Subcutaneous abdominal adipose tissue (tissue), 5 donors: Measurements from ENCODE around the gene MPLKIP.
"Not testable (repeated sequence)": the region's sequence is repeated elsewhere in the genome, so short reads cannot be mapped to it uniquely, and the experiment has no call there.

ENCODE experiments used
- H3K27ac ChIP-seq: one replicate; pipeline ENCODE4 v1.7.0; 2013; ENCODE audit warnings: low read depth, mild to moderate bottlenecking, inconsistent platforms, low read length, moderate library complexity
- H3K27me3 ChIP-seq, 5 donors: one replicate each; pipeline ENCODE4 v1.7.0; 2013; ENCODE audit warnings: low read length in 5 of 5, inconsistent platforms in 1 of 5; ENCODE audit not compliant: control insufficient read depth in 5 of 5, insufficient read depth in 4 of 5
- H3K36me3 ChIP-seq, 5 donors: one replicate each; pipeline ENCODE4 v1.7.0; 2013; ENCODE audit warnings: low read length in 5 of 5; ENCODE audit not compliant: control insufficient read depth in 5 of 5, insufficient read depth in 5 of 5
- H3K4me1 ChIP-seq, 5 donors: one replicate each; pipeline ENCODE4 v1.7.0; 2013; ENCODE audit warnings: low read length in 5 of 5, mild to moderate bottlenecking in 3 of 5, moderate library complexity in 1 of 5; ENCODE audit not compliant: control insufficient read depth in 5 of 5, insufficient read depth in 5 of 5
- H3K4me3 ChIP-seq, 5 donors: one replicate each; pipeline ENCODE4 v1.7.0; 2013; ENCODE audit warnings: low read length in 5 of 5, low read depth in 1 of 5
- H3K9ac ChIP-seq, 5 donors: one replicate each; pipeline ENCODE4 v1.7.0; 2013; ENCODE audit warnings: low read length in 5 of 5, mild to moderate bottlenecking in 4 of 5, moderate library complexity in 3 of 5
- H3K9me3 ChIP-seq, 5 donors: one replicate each; pipeline ENCODE4 v1.7.0; 2013; ENCODE audit warnings: low read length in 5 of 5; ENCODE audit not compliant: control insufficient read depth in 5 of 5
- donor health status: healthy.
- donor health status: healthy.
- donor health status: healthy.
- donor health status: healthy.
- donor health status: healthy.

MPLKIP gene

GRCh38 chr7:40156988-40157387 lies 22.6 kb upstream of the MPLKIP start:
- Histone ChIP-seq H3K4me1 (no peaks in the 10 kb centered on the region), H3K9ac (no peak overlapping the region), H3K36me3 (no peaks in the 10 kb centered on the region), H3K27me3 (no peaks in the 10 kb centered on the region), H3K9me3 (no peaks in the 10 kb centered on the region), H3K4me3 (no peak overlapping the region), H3K27ac (no peak overlapping the region)

GRCh38 chr7:40151504-40151903 lies 17.1 kb upstream of the MPLKIP start:
- Histone ChIP-seq H3K4me3 (no peak overlapping the region), H3K4me1 (no peaks in the 10 kb centered on the region), H3K9me3 (no peaks in the 10 kb centered on the region), H3K9ac (no peak overlapping the region), H3K27me3 (no peaks in the 10 kb centered on the region), H3K36me3 (no peaks in the 10 kb centered on the region), H3K27ac (no peak overlapping the region)

GRCh38 chr7:40148671-40149070 lies 14.2 kb upstream of the MPLKIP start:
- no peak overlapping the region for H3K27ac ChIP-seq
- no peaks in the 10 kb centered on the region for H3K4me1 ChIP-seq
- H3K36me3 ChIP-seq = no peaks in the 10 kb centered on the region
- no peak overlapping the region for H3K9ac ChIP-seq
- H3K27me3 ChIP-seq = no peaks in the 10 kb centered on the region
- H3K4me3 ChIP-seq = no peak overlapping the region
- H3K9me3 ChIP-seq = no peaks in the 10 kb centered on the region

GRCh38 chr7:40148247-40148580 lies 13.8 kb upstream of the MPLKIP start:
- H3K27me3 ChIP-seq, H3K9ac ChIP-seq, H3K9me3 ChIP-seq, H3K36me3 ChIP-seq, H3K4me1 ChIP-seq, H3K27ac ChIP-seq, H3K4me3 ChIP-seq: not testable (repeated sequence)

GRCh38 chr7:40147371-40148246 lies 13.2 kb upstream of the MPLKIP start:
- Histone ChIP-seq H3K4me1 (no peaks in the 10 kb centered on the region), H3K9ac (no peak overlapping the region), H3K4me3 (no peak overlapping the region), H3K27me3 (no peaks in the 10 kb centered on the region), H3K9me3 (no peaks in the 10 kb centered on the region), H3K27ac (no peak overlapping the region), H3K36me3 (no peaks in the 10 kb centered on the region)

GRCh38 chr7:40145596-40146130 lies 11.2 kb upstream of the MPLKIP start:
- H3K4me3 ChIP-seq, H3K27me3 ChIP-seq, H3K9me3 ChIP-seq, H3K36me3 ChIP-seq, H3K4me1 ChIP-seq, H3K9ac ChIP-seq, H3K27ac ChIP-seq: not testable (repeated sequence)

- H3K4me1 ChIP-seq, H3K27me3 ChIP-seq, H3K9me3 ChIP-seq, H3K36me3 ChIP-seq, H3K27ac ChIP-seq, H3K4me3 ChIP-seq, H3K9ac ChIP-seq: not testable (repeated sequence)
Measured at GRCh38 chr7:40141916-40142315, 7.5 kb upstream of the MPLKIP start.

GRCh38 chr7:40139891-40140290 lies 5.5 kb upstream of the MPLKIP start:
- not testable (repeated sequence) for H3K9ac ChIP-seq, H3K9me3 ChIP-seq, H3K27me3 ChIP-seq, H3K27ac ChIP-seq, H3K4me1 ChIP-seq, H3K36me3 ChIP-seq, H3K4me3 ChIP-seq

- Histone ChIP-seq H3K9me3 (no peaks in the 10 kb centered on the region), H3K4me1 (peaks cover 0 to 8% (median 7%) of the 10 kb centered on the region in 5 donors), H3K4me3 (no peak overlapping the region), H3K9ac (no peak overlapping the region), H3K27ac (no peak overlapping the region), H3K36me3 (no peaks in the 10 kb centered on the region), H3K27me3 (no peaks in the 10 kb centered on the region)
Measured at GRCh38 chr7:40138973-40139372, 4.6 kb upstream of the MPLKIP start.

GRCh38 chr7:40137563-40137962 lies 3.1 kb upstream of the MPLKIP start:
- no peak overlapping the region for H3K4me3 ChIP-seq
- no peaks in the 10 kb centered on the region for H3K36me3 ChIP-seq
- peaks cover 0 to 21% (median 19%) of the 10 kb centered on the region in 5 donors for H3K4me1 ChIP-seq
- H3K27ac ChIP-seq = no peak overlapping the region
- H3K27me3 ChIP-seq = no peaks in the 10 kb centered on the region
- no peaks in the 10 kb centered on the region for H3K9me3 ChIP-seq
- H3K9ac ChIP-seq = no peak overlapping the region
